IMR-90 (cell line): ENCODE data around the gene ZNF580.

ENCODE experiments used
- CHD1 ChIP-seq: IDR thresholded peaks from 2 replicates; pipeline ENCODE4 v1.6.1; 2012; ENCODE audit warnings: low read depth, low read length, improper control_type of control experiment
- CTCF ChIP-seq: conservative IDR thresholded peaks from 2 replicates; pipeline ENCODE4 v1.5.1; 2012; ENCODE audit warnings: mild to moderate bottlenecking, low read depth, low read length, improper control_type of control experiment
- MXI1 ChIP-seq: IDR thresholded peaks from 2 replicates; pipeline ENCODE4 v1.6.1; 2012; ENCODE audit warnings: low read depth, mild to moderate bottlenecking, low read length, moderate library complexity, borderline replicate concordance
- POLR2A ChIP-seq: IDR thresholded peaks from 2 replicates; pipeline ENCODE4 v1.6.1; 2012; ENCODE audit warnings: mild to moderate bottlenecking, low read depth, low read length
- USF2 ChIP-seq: fragments of 150-350 bp; IDR thresholded peaks from 2 replicates; pipeline ENCODE4 v1.6.1; 2017; ENCODE audit warnings: mild to moderate bottlenecking, antibody characterized with exemption, low read length, low read depth

DNA sequence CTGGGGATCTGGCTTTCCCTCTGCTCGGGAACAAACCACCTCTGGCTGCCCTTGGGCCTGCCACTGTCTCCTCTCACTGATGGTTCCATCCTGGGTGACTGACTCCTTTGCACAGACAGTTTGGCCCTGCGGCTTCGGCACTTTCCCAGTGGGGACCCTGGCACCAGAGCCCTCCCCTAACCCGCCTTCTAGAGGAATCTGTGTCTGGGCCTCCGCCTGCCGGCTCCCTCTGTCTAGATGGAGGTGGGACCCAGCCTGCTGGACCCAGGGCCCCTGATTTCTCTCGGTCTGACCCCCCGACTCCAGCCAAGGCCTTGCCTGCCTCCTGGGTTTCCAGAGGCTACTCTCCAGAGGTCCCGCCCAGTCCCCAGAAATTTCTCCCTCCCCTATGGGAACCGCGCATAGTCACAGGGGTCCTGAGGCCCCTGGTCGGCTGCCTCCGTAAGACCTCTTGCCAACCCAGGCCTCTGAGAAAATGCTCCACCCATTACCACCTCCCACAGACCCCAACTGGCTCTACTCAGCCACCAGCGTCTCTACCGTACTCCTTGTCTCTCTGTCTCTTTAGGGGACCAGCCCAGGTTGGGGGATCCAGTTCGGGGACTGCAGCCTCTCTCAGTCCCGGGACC is 9.9 kb downstream of the ZNF580 start:
- no peak for TF ChIP-seq POLR2A
- TF ChIP-seq CTCF: no peak
- TF ChIP-seq CHD1: no peak
- no peak for TF ChIP-seq MXI1
- TF ChIP-seq USF2: no peak
